ENCODE results near the gene TGFB3. TPM values are rescaled to one million over a fixed set of nuclear protein-coding genes. Genes with fewer than 3 reads are reported as not detected.

Gene TGFB3
- total RNA-seq, 1 donor from 2014 or later = 55.7 TPM

DNA sequence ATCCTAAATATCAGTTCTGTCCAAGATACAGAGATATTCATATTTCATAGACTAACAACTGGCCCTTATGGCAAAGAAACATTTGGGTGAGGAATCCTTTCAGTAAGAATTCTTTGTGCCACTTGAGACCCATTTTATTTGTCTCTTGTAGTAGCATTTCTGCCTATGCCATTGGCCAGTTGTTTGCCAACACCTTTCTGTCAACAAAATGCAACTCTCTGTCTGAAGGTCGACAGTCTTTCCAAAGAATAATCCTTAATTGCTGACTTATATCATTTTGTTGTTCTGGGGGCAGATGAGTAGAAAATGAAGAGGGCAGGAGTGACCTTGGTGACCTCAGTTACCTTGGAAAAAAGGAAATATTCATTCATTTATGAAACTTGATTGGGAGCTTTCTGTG lies 14.7 kb upstream of the TGFB3 start:
- no peaks in the 10 kb centered on the region for H3K36me3 Mint-ChIP-seq (ENCODE audit: unreplicated experiment)
- TF ChIP-seq, protein P1, sequence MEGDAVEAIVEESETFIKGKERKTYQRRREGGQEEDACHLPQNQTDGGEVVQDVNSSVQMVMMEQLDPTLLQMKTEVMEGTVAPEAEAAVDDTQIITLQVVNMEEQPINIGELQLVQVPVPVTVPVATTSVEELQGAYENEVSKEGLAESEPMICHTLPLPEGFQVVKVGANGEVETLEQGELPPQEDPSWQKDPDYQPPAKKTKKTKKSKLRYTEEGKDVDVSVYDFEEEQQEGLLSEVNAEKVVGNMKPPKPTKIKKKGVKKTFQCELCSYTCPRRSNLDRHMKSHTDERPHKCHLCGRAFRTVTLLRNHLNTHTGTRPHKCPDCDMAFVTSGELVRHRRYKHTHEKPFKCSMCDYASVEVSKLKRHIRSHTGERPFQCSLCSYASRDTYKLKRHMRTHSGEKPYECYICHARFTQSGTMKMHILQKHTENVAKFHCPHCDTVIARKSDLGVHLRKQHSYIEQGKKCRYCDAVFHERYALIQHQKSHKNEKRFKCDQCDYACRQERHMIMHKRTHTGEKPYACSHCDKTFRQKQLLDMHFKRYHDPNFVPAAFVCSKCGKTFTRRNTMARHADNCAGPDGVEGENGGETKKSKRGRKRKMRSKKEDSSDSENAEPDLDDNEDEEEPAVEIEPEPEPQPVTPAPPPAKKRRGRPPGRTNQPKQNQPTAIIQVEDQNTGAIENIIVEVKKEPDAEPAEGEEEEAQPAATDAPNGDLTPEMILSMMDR (IDR thresholded peaks at IDR 0.05; ENCODE audit: partially characterized antibody, unreplicated experiment) = no peak

DNA sequence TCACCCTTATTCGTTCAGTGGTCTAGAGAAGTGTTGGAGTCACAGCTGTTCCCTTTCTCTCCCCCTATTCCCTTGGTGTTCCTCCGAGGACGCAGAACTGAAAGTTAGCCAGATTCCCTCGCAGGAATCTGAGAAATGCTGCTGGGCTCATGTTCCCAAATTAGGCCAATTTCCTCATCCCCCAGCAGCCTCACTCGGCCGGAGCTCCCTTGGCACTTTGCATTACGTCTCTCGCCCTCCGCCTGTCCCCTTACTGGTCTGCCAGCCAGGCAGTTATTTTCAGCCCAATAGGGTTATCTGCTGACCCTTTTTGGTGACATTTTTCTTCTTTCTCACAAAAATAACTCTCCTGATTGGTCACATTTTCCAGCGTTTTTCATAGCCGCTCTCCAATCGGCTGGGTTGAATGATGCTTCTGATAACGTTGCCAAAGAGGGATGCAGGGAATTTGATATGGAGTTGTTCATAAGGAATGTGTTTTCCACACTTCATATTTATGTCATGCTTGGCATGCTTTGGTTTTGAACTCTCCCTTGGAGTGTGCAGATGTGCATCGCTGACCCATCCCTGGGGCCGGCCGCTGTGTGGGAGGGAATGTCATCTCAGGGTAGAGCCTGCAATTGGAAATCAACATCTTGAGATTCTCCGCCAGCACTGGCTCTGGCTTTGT lies 13.7 kb upstream of the TGFB3 start:
- H3K4me1 Mint-ChIP-seq (ENCODE audit: low read depth, unreplicated experiment) = no peaks in the 10 kb centered on the region
- H3K4me3 Mint-ChIP-seq (ENCODE audit: unreplicated experiment) = no peak overlapping the region
- no peaks in the 10 kb centered on the region for H3K27me3 Mint-ChIP-seq (ENCODE audit: unreplicated experiment)
- TF ChIP-seq, protein P1 (IDR thresholded peaks at IDR 0.05; ENCODE audit: partially characterized antibody, unreplicated experiment) = no peak
- no peak overlapping the region for H3K27ac Mint-ChIP-seq (ENCODE audit: unreplicated experiment)
- no peak for DNase-seq
- no peaks in the 10 kb centered on the region for H3K9me3 Mint-ChIP-seq (ENCODE audit: unreplicated experiment)
- H3K36me3 Mint-ChIP-seq (ENCODE audit: unreplicated experiment) = no peaks in the 10 kb centered on the region

More for the DNA sequence above, 14.7 kb upstream of the TGFB3 start:
- Mint-ChIP-seq H3K4me1 (ENCODE audit: low read depth, unreplicated experiment) (no peaks in the 10 kb centered on the region), H3K9me3 (ENCODE audit: unreplicated experiment) (no peaks in the 10 kb centered on the region), H3K4me3 (ENCODE audit: unreplicated experiment) (no peak overlapping the region), H3K27ac (ENCODE audit: unreplicated experiment) (no peak overlapping the region), H3K27me3 (ENCODE audit: unreplicated experiment) (no peaks in the 10 kb centered on the region)
- no peak for DNase-seq

DNA sequence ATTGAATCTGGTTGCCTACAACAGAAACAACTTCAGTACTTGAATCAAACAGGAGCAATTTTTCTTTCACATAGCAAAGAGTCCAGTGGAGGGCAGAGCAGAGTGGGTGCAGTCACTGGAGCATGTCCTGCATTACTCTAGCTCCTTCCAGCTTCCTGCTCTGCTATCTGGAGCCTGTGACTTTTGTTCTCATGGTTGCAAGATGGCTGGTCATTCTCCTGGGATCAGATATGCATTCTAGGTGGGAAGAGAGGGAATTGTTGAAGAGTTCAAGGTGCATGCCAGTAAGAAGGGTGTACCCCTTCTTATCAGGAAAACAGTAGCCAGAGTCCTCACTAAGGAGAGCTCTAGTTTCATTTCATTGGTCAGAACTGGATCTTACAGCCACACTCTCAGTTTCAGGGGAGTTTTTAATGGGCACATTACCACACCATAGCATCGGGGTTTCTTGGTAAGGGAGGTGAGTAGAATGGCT lies 11.8 kb upstream of the TGFB3 start:
- DNase-seq = no peak
- no peak overlapping the region for H3K4me3 Mint-ChIP-seq (ENCODE audit: unreplicated experiment)
- no peaks in the 10 kb centered on the region for H3K9me3 Mint-ChIP-seq (ENCODE audit: unreplicated experiment)

DNA sequence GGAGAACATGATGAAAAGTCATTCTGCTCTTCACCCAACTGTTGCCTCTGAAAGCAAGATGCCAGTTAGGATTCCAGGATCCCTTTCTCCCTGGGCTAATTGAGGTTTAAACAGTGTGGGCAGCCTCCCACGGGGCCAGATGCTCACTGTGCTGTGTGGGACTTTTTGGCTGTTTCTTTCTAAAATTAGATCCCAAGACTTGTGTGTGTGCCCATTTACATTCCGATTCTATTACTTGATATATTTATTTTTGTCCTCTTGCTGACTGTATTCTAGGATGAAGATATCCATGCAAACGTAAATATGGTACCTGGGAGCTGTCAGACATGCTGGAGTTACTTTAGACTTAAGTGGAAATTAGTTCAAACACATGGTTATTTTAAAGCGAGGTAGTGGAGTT lies 10.0 kb upstream of the TGFB3 start:
- no peak for DNase-seq
- no peaks in the 10 kb centered on the region for H3K4me1 Mint-ChIP-seq (ENCODE audit: low read depth, unreplicated experiment)
- TF ChIP-seq, protein P1 (IDR thresholded peaks at IDR 0.05; ENCODE audit: partially characterized antibody, unreplicated experiment) = no peak
- no peaks in the 10 kb centered on the region for H3K36me3 Mint-ChIP-seq (ENCODE audit: unreplicated experiment)
- no peaks in the 10 kb centered on the region for H3K9me3 Mint-ChIP-seq (ENCODE audit: unreplicated experiment)
- no peak overlapping the region for H3K4me3 Mint-ChIP-seq (ENCODE audit: unreplicated experiment)
- no peaks in the 10 kb centered on the region for H3K27me3 Mint-ChIP-seq (ENCODE audit: unreplicated experiment)
- no peak overlapping the region for H3K27ac Mint-ChIP-seq (ENCODE audit: unreplicated experiment)

More for the DNA sequence above, 11.8 kb upstream of the TGFB3 start:
- Mint-ChIP-seq H3K27ac (ENCODE audit: unreplicated experiment) (no peak overlapping the region), H3K36me3 (ENCODE audit: unreplicated experiment) (no peaks in the 10 kb centered on the region), H3K4me1 (ENCODE audit: low read depth, unreplicated experiment) (no peaks in the 10 kb centered on the region), H3K27me3 (ENCODE audit: unreplicated experiment) (no peaks in the 10 kb centered on the region)
- TF ChIP-seq, protein P1 (IDR thresholded peaks at IDR 0.05; ENCODE audit: partially characterized antibody, unreplicated experiment) = no peak

DNA sequence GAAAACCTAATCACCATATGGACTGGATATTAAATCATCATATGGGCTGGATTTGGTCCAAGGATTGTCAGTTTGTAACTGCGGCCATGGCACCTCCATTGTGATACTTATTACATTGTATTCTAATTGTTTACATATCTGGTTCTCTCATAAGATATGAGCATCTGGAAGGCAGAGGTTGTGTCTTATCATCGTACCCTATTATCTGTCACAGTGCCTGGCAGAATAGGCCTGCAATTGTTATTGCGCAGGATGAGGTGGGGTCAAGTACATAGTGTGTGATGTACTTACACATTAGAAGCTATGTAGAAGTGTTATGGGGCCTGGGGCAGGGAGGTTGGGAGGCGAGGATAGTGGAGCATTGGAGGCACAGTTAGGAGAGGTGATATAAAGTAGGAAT lies 8.5 kb upstream of the TGFB3 start:
- Mint-ChIP-seq H3K4me3 (ENCODE audit: unreplicated experiment) (no peak overlapping the region), H3K36me3 (ENCODE audit: unreplicated experiment) (no peaks in the 10 kb centered on the region), H3K27me3 (ENCODE audit: unreplicated experiment) (no peaks in the 10 kb centered on the region), H3K4me1 (ENCODE audit: low read depth, unreplicated experiment) (peaks cover 4% of the 10 kb centered on the region), H3K27ac (ENCODE audit: unreplicated experiment) (no peak overlapping the region), H3K9me3 (ENCODE audit: unreplicated experiment) (no peaks in the 10 kb centered on the region)
- TF ChIP-seq, protein P1 (IDR thresholded peaks at IDR 0.05; ENCODE audit: partially characterized antibody, unreplicated experiment) = no peak
- DNase-seq = no peak
